Activated CD4-positive, alpha-beta T cell treated with anti-CD3 and anti-CD28 coated beads for 36 hours (primary cell): Measurements from ENCODE around the gene EMC9. TPM values are rescaled to one million over a fixed set of nuclear protein-coding genes. Genes with fewer than 3 reads are reported as not detected.

Experiments
- ATAC-seq: fragments of 200-7000 bp; cut with Tn5 transposase; one replicate; pipeline ENCODE4 v1.10.0; 2021; ENCODE audit warnings: mild to moderate bottlenecking, moderate library complexity
- CTCF ChIA-PET: fragments of 350-600 bp; sonication (Branson Sonifier 250); formaldehyde crosslinking; loops from one replicate; lab custom pipeline; 2021; ENCODE audit warnings: antibody characterized with exemption; lab: Charles Lee
- POLR2A ChIA-PET: fragments of 350-600 bp; sonication (Branson Sonifier 250); formaldehyde crosslinking; loops from one replicate; lab custom pipeline; 2021; ENCODE audit warnings: antibody characterized with exemption, inconsistent platforms; lab: Charles Lee
- DNase-seq: peaks from one replicate; pipeline ENCODE4 v3.0.0-alpha.2; 2020
- H3K27ac Mint-ChIP-seq: one replicate; pipeline ENCODE4 v1.8.0; 2021; ENCODE audit warnings: mixed read lengths
- H3K27me3 Mint-ChIP-seq: one replicate; pipeline ENCODE4 v1.8.0; 2021; ENCODE audit warnings: mixed read lengths
- H3K36me3 Mint-ChIP-seq: one replicate; pipeline ENCODE4 v1.8.0; 2021; ENCODE audit warnings: low read depth, mixed read lengths
- H3K4me1 Mint-ChIP-seq: one replicate; pipeline ENCODE4 v1.8.0; 2021; ENCODE audit warnings: mixed read lengths
- H3K4me3 Mint-ChIP-seq: one replicate; pipeline ENCODE4 v1.8.0; 2021; ENCODE audit warnings: mild to moderate bottlenecking, moderate library complexity, mixed read lengths
- H3K9me3 Mint-ChIP-seq: one replicate; pipeline ENCODE4 v1.8.0; 2021; ENCODE audit warnings: low read depth, mixed read lengths
- intact Hi-C, 2 experiments: fragments of 100-400 bp; cut with DNase I in 1 of 2; cut with micrococcal nuclease in 1 of 2; formaldehyde crosslinking; loops; one replicate each; pipeline versions ENCODE4 v1.14.2 to v1.15.1; 2022 to 2024; cut with DNase I, micrococcal nuclease
- total RNA-seq, 2 experiments: library from RNA; stranded (reverse); gene quantifications; one replicate each; pipeline ENCODE4 v1.2.3, GENCODE V29; 2021

The EMC9 gene
- total RNA-seq, 2 experiments from 2014 or later, result 36.9 to 46.7 TPM

DNA sequence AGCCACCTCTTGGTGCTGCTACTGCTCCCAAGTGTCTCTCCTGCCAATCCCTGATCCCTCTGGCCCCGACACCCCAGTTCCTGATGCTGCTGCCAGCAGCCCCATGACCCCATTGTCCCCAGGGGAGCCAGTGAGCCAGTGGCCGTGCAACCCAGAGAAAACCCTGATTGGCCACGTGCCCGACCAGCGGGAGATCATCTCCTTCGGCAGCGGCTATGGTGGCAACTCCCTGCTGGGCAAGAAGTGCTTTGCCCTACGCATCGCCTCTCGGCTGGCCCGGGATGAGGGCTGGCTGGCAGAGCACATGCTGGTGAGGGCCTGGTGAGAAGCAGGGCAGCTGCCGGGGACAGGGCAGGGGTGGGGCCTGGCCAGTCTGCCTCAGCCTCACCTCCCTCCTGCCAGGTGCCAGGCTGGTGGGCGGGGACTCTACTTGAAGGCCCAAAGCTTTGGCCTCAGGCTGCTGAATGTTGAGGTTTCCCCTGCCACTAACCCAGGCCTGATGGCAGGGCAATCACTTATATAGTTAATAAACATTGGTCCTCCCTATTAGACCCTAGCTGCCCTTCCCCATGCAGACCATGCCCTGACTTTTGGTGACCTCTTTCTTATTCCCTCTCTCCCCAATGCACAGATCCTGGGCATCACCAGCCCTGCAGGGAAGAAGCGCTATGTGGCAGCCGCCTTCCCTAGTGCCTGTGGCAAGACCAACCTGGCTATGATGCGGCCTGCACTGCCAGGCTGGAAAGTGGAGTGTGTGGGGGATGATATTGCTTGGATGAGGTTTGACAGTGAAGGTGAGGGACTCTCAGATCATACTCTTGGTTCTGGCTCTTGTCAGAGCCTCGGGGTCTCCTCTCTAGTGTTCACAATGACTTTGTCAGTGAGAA, 42.2 kb downstream of the EMC9 start:
- Mint-ChIP-seq H3K27me3 (no peaks in the 10 kb centered on the region), H3K27ac (no peak overlapping the region), H3K9me3 (no peaks in the 10 kb centered on the region), H3K4me3 (no peak overlapping the region), H3K4me1 (peaks cover 14% of the 10 kb centered on the region), H3K36me3 (peaks cover 63% of the 10 kb centered on the region)
- CTCF ChIA-PET, result interaction anchor here (12.4 kb wide), 1 partner anchor 8 kb away, joined by 189 read pairs; no protein-coding TSS in a partner anchor
- POLR2A ChIA-PET, result no interaction called here
- ATAC-seq (no peak), DNase-seq (no peak)
- intact Hi-C loops, result no loop called here

- intact Hi-C loops, result no loop called here
- H3K4me1 Mint-ChIP-seq, result peaks cover 18% of the 10 kb centered on the region
- no peaks in the 10 kb centered on the region for H3K9me3 Mint-ChIP-seq
- ATAC-seq, result no peak
- CTCF ChIA-PET, result interaction anchor here (12.4 kb wide), 1 partner anchor 9 kb away, joined by 189 read pairs; no protein-coding TSS in a partner anchor
- no peak overlapping the region for H3K4me3 Mint-ChIP-seq
- peaks cover 59% of the 10 kb centered on the region for H3K36me3 Mint-ChIP-seq
- POLR2A ChIA-PET, result no interaction called here
- H3K27me3 Mint-ChIP-seq, result no peaks in the 10 kb centered on the region
- no peak for DNase-seq
- H3K27ac Mint-ChIP-seq, result no peak overlapping the region
These were observed 43.0 kb downstream of the EMC9 start for GRCh38 chr14:24098229-24098926.

GRCh38 chr14:24096545-24097181, 44.7 kb downstream of the EMC9 start:
- Mint-ChIP-seq H3K27me3 (no peaks in the 10 kb centered on the region), H3K27ac (peak overlapping the region; percentile 53), H3K4me3 (peak overlapping the region; percentile 49), H3K36me3 (peaks cover 46% of the 10 kb centered on the region), H3K4me1 (peaks cover 22% of the 10 kb centered on the region), H3K9me3 (no peaks in the 10 kb centered on the region)
- no peak for ATAC-seq
- CTCF ChIA-PET, result interaction anchor here (0.6 to 12.4 kb wide), 3 partner anchors 11 to 40 kb away, joined by 3 to 189 read pairs (median 124); no protein-coding TSS in a partner anchor
- POLR2A ChIA-PET, result interaction anchor here (0.6 kb wide), 1 partner anchor 555 kb away, joined by 3 read pairs; no protein-coding TSS in a partner anchor
- intact Hi-C loops, result no loop called here
- DNase-seq, result no peak

DNA sequence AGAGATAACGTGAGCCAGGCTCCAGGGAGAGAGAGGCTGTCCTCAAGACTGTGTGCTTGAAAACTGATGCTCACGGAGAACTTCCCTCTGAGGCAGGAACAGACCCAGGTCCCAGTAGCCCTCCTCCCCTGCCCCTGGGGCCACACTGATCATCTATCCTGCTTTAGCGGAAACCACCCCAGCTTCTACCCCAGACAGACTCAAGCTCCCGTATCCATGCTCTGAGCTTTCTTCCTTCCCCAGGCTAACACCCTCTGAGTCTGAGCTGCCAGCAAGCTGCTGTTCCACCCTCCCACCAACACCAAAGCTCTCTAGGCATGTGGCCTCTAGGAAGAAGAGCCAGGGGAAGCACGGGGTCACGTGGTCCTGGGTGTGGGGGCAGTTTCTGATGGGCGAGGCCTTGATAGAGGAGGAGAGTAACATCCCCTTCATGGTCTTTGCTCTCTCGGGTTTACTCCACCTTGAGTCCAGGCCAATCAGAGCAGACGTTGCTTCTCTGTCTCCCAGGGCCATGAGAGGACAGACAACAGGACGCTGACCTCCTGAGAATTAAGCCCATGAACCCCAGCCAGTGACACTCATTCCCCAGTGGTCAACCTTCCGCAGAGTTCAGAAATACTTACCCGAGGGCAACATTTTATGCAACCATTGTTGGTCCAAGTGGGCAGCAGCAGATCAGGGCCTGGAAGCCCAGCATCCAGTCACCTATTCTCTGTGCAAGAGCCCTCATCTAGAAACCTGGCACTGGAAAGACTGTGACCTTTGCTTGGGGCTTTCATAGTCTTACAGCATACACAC, 45.9 kb downstream of the EMC9 start:
- peak; percentile 82 for DNase-seq
- CTCF ChIA-PET, result interaction anchor here (0.6 to 12.4 kb wide), 8 partner anchors 12 to 1000 kb away, joined by 3 to 189 read pairs (median 18); partner anchors contain the start of genes ACIN1, C14orf119, CARMIL3 and DCAF11
- intact Hi-C loops, result loop anchor here in 1 of 2 experiments (1.0 to 2.0 kb wide), 4 partner anchors 13 to 529 kb away; partner anchors contain the start of genes AP1G2, CARMIL3 and DHRS4L2
- ATAC-seq, result peak; percentile 40
- peak overlapping the region; percentile 85 for H3K4me3 Mint-ChIP-seq
- H3K4me1 Mint-ChIP-seq, result peaks cover 24% of the 10 kb centered on the region
- H3K27ac Mint-ChIP-seq, result peak overlapping the region; percentile 95
- H3K36me3 Mint-ChIP-seq, result peaks cover 35% of the 10 kb centered on the region
- POLR2A ChIA-PET, result interaction anchor here (0.9 to 2.9 kb wide), 6 partner anchors 13 to 107 kb away, joined by 3 to 13 read pairs (median 6); partner anchors contain the start of genes DCAF11, DHRS4L2, NRL and PSME2
- no peaks in the 10 kb centered on the region for H3K9me3 Mint-ChIP-seq
- H3K27me3 Mint-ChIP-seq, result no peaks in the 10 kb centered on the region

DNA sequence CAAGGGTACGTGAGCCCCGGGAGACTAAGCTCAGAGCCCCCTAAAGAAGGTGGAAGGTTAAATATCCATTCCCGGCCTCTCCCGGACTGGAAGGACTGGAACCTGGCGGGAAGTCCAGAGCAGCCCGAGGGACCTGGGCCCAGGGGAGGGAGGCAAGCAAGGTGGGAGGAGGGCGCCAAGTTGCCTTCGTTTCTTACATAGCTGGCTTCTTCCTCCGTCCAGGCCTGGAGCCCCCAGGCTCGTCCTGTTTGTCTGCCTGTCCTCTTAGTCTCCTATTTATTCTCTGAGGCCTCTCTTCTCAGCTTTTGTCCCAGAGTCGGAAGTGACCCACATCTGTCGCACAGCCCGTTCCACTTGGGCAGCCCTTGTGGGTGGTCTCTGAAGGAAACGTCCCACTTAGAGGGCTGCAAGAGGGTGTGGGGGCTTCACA, 46.5 kb downstream of the EMC9 start:
- H3K27me3 Mint-ChIP-seq, result no peaks in the 10 kb centered on the region
- H3K4me1 Mint-ChIP-seq, result peaks cover 26% of the 10 kb centered on the region
- POLR2A ChIA-PET, result interaction anchor here (0.9 to 2.9 kb wide), 9 partner anchors 12 to 106 kb away, joined by 3 to 13 read pairs (median 5); partner anchors contain the start of genes DCAF11, DHRS4L2, EMC9 and IRF9
- intact Hi-C loops, result loop anchor here (1.0 to 5.0 kb wide), 14 partner anchors 13 to 528 kb away; partner anchors contain the start of genes DCAF11 (in 2 of the 2), DHRS4L2 (in 2 of the 2), NRL (in 2 of the 2) and AP1G2 (in 1 of the 2)
- CTCF ChIA-PET, result interaction anchor here (0.6 to 12.4 kb wide), 8 partner anchors 13 to 1000 kb away, joined by 3 to 189 read pairs (median 18); partner anchors contain the start of genes ACIN1, C14orf119, CARMIL3 and DCAF11
- H3K36me3 Mint-ChIP-seq, result peaks cover 29% of the 10 kb centered on the region
- H3K9me3 Mint-ChIP-seq, result no peaks in the 10 kb centered on the region
- peak overlapping the region; percentile 95 for H3K27ac Mint-ChIP-seq
- ATAC-seq (no peak), DNase-seq (peak; percentile 27)
- peak overlapping the region; percentile 85 for H3K4me3 Mint-ChIP-seq

GRCh38 chr14:24093901-24094840, 47.2 kb downstream of the EMC9 start, which contains the start of gene PCK2:
PCK2 (plus strand) TSS chr14:24094311; CDS start chr14:24094406, 95 bp downstream.
- H3K4me3 Mint-ChIP-seq, result peak within 1 kb of the TSS; percentile 85
- H3K4me1 Mint-ChIP-seq, result peaks cover 26% of the 10 kb centered on the region
- peak within 1 kb of the TSS; percentile 95 for H3K27ac Mint-ChIP-seq
- intact Hi-C loops, result loop anchor here (1.0 to 5.0 kb wide), 13 partner anchors 13 to 527 kb away; partner anchors contain the start of genes DCAF11 (in 2 of the 2), DHRS4L2 (in 2 of the 2), NRL (in 2 of the 2) and AP1G2 (in 1 of the 2)
- ChIA-PET POLR2A (interaction anchor here (0.6 to 2.9 kb wide), 11 partner anchors 12 to 105 kb away, joined by 3 to 13 read pairs (median 5); partner anchors contain the start of genes DCAF11, DHRS4L2, EMC9 and IRF9), CTCF (interaction anchor here (0.8 to 12.4 kb wide), 9 partner anchors 13 to 79 kb away, joined by 3 to 189 read pairs (median 4); partner anchors contain the start of genes DCAF11, IRF9 and NRL)
- H3K9me3 Mint-ChIP-seq, result no peaks in the 10 kb centered on the region
- ATAC-seq (peak; percentile 87), DNase-seq (peak; percentile 95)
- no peaks in the 10 kb centered on the region for H3K27me3 Mint-ChIP-seq
- peaks cover 23% of the 10 kb centered on the region for H3K36me3 Mint-ChIP-seq

DNA sequence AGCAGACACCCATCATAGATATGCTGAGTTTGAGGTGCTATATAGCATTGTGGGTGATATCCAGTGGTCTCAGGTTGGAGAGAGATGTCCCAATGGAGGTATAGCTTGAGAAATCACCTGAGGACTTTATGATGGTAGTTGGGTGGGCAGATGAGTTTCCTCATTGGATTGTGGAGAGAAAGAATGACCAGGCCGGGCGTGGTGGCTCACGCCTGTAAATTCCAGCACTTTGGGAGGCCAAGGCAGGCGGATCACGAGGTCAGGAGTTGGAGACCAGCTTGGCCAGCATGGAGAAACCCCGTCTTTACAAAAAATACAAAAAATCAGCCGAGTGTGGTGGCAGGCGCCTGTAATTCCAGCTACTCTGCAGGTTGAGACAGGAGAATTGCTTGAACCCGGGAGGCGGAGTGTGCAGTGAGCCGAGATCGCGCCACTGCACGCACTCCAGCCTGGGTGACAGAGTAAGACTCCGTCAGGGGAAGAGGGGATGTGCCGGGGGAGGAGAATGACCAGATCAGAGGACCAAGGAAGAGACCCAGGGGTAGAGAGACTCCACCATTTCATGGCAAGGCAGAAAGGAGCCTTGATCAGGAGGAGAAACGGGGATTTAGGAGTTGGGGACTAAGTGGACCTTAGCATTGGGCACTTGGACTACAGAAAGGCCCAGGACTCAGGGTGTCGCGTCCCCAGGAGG, 48.0 kb downstream of the EMC9 start:
- peaks cover 23% of the 10 kb centered on the region for H3K36me3 Mint-ChIP-seq
- ChIA-PET POLR2A (interaction anchor here (0.5 to 2.9 kb wide), 9 partner anchors 13 to 67 kb away, joined by 3 to 13 read pairs (median 6); partner anchors contain the start of genes DCAF11, EMC9, IRF9 and NRL), CTCF (interaction anchor here (0.7 to 12.4 kb wide), 14 partner anchors 9 to 291 kb away, joined by 3 to 189 read pairs (median 4); partner anchors contain the start of genes CPNE6, DCAF11, IRF9 and NRL)
- DNase-seq (no peak), ATAC-seq (no peak)
- no peaks in the 10 kb centered on the region for H3K9me3 Mint-ChIP-seq
- peak overlapping the region; percentile 85 for H3K27ac Mint-ChIP-seq
- H3K4me3 Mint-ChIP-seq, result peak overlapping the region; percentile 85
- intact Hi-C loops, result loop anchor here in 1 of 2 experiments (5.0 kb wide), 1 partner anchor 106 kb away; the partner anchor contains the start of gene DHRS4L2
- no peaks in the 10 kb centered on the region for H3K27me3 Mint-ChIP-seq
- H3K4me1 Mint-ChIP-seq, result peaks cover 26% of the 10 kb centered on the region

- Mint-ChIP-seq H3K27ac (peak overlapping the region; percentile 85), H3K4me3 (peak overlapping the region; percentile 85), H3K4me1 (peaks cover 26% of the 10 kb centered on the region), H3K9me3 (no peaks in the 10 kb centered on the region), H3K27me3 (no peaks in the 10 kb centered on the region), H3K36me3 (peaks cover 19% of the 10 kb centered on the region)
- ChIA-PET POLR2A (interaction anchor here (0.5 to 2.9 kb wide), 4 partner anchors 12 to 339 kb away, joined by 3 to 12 read pairs (median 5); partner anchors contain the start of genes DCAF11 and NRL), CTCF (interaction anchor here (0.7 to 12.4 kb wide), 16 partner anchors 10 to 461 kb away, joined by 3 to 189 read pairs (median 4); partner anchors contain the start of genes CPNE6, DCAF11, NRL and PSME1)
- DNase-seq (no peak), ATAC-seq (no peak)
- intact Hi-C loops, result loop anchor here in 1 of 2 experiments (5.0 kb wide), 1 partner anchor 105 kb away; the partner anchor contains the start of gene DHRS4L2
These were observed 48.7 kb downstream of the EMC9 start for GRCh38 chr14:24092505-24093206.
